ENCODE measurements around the gene CDYL2.

Gene CDYL2

DNA sequence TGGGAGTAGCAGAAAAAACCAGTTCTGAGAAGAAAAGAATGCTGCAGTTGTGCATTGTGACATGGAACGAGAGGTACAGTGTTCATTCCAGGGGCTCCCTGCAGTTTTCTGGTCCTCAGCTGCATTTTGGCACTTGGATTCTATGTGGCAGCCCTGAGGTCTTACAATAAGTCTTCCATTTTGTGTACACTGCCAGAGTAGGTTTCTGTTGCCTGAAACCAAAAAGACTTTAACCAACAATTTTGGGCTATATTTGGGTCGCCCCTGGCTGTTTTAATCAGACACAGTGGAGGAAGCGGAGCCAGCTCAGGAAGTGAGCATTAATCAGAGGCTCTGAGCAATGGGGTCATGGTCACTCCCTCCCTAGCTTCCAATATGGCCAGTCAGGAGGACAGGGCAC is 247.9 kb downstream of the CDYL2 start:
- no peak for DNase-seq (ENCODE audit: low read depth in 1 of 2, low spot score in 1 of 2)

DNA sequence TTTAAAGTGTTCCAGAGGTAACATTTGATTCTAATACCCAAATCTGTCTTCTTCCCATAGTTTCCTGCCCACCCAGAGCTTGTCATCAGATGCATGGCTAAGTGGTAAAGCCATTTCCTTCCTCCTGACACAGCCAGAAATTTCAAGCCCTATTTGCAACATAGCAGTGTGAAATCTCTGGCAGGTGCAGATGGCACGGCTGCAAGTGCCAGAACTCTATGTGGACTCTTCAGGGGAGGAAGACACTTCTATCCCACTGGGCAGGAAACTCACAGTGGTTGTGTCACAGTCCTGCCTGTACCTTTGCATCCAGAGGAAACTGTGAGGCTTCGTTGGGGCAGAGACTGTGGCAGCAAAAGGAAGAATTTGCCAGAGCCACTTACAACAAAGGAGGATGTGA is 250.4 kb downstream of the CDYL2 start:
- no peak for DNase-seq (ENCODE audit: low read depth in 1 of 2, low spot score in 1 of 2)

DNA sequence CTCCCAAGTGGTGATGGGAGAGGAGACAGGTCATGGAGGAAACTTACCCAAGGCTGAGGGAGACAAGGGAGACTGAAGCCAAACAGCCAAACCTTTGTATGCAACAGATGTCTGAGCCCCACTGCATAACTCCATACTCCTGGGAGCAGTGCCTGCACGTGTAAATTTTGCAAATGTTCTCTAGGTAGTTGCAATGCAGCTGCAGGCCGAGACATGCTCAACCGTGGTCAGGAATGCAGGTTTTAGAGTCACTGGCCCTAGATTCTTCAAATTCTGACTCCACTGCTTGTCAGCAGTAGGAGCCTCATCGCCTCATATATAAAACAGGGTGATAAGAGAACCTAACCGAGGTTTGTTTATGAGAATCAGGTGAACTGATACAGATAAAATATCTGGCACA is 252.1 kb downstream of the CDYL2 start:
- no peak for DNase-seq (ENCODE audit: low read depth in 1 of 2, low spot score in 1 of 2)
